HG03575 (cell line): ENCODE measurements around the gene C16orf54.
"Not testable (repeated sequence)": the region's sequence is repeated elsewhere in the genome, so short reads cannot be mapped to it uniquely, and the experiment has no call there.

Experiments
- ATAC-seq: cut with Tn5 transposase; IDR thresholded peaks from one replicate; pipeline ENCODE4 v1.9.1; 2021; ENCODE audit not compliant: unreplicated experiment, insufficient number of reproducible peaks, low FRiP score; ENCODE audit errors: extremely low read depth

Gene C16orf54, protein sequence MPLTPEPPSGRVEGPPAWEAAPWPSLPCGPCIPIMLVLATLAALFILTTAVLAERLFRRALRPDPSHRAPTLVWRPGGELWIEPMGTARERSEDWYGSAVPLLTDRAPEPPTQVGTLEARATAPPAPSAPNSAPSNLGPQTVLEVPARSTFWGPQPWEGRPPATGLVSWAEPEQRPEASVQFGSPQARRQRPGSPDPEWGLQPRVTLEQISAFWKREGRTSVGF

DNA sequence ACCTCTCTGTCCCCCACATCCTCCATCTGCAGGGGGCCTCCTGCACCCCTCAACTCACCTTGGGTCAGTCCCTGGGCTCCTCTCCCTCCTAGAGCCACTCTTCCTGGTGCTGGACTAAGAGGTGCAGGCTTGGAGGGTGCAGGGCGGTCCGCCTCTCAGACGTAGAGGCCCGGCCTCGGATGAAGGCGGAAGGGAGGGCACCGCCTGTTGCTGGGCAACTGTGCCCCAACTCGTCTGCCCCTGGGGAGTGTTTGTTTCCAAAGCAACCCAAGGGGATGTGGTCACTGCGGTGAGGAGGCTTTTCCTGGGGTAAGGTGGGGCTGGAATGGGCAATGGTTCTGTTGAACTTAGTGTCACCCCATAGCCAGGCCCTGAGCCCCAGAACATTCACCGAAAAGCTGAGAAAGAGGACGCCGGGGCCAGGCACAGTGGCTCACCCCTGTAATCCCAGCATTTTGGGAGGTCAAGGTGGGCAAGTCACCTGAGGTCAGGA, at the start of gene C16orf54:
Gene C16orf54, minus strand, starts transcription at position 138 of the 493 bp plus-strand sequence. CDS start 1,039 bp downstream, outside the sequence.
- ATAC-seq = no peak

DNA sequence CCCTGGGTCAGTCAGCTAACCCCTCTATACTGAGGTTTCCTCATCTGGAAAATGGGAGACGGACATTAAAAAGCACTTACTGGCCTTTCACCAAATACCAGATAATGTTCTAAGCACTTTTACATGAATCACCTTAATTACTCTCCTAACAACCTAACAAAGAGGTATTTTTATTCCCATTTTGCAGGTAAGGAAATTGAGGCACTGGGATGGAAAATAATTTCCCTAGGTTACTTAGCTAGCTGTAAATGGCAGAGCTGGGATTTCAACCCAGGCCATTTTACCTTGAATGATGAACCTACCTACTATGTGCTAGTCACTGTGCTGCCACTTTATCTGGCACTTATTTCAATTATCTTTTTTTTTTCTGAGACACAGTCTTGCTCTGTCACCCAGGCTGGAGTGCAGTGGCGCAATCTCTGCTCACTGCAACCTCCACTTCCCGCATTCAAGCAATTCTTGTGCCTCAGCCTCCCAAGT, 48.5 kb upstream of the C16orf54 start:
- ATAC-seq = no peak

DNA sequence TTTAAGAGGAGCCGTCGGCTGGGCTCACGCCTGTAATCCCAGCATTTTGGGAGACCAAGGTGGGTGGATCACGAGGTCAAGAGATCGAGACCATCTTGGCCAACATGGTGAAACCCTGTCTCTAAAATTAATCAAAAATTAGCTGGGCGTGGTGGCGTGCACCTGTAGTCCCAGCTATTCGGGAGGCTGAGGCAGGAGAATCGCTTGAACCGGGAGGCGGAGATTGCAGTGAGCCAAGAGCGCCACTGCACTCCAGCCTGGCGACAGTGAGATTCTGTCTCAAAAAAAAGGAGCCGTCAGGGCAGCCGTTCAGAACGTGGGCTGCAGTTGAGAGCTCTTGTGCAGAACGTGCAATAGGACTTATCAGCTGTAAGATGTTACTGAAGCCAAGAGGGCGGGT, 47.4 kb upstream of the C16orf54 start:
- not testable (repeated sequence) for ATAC-seq

DNA sequence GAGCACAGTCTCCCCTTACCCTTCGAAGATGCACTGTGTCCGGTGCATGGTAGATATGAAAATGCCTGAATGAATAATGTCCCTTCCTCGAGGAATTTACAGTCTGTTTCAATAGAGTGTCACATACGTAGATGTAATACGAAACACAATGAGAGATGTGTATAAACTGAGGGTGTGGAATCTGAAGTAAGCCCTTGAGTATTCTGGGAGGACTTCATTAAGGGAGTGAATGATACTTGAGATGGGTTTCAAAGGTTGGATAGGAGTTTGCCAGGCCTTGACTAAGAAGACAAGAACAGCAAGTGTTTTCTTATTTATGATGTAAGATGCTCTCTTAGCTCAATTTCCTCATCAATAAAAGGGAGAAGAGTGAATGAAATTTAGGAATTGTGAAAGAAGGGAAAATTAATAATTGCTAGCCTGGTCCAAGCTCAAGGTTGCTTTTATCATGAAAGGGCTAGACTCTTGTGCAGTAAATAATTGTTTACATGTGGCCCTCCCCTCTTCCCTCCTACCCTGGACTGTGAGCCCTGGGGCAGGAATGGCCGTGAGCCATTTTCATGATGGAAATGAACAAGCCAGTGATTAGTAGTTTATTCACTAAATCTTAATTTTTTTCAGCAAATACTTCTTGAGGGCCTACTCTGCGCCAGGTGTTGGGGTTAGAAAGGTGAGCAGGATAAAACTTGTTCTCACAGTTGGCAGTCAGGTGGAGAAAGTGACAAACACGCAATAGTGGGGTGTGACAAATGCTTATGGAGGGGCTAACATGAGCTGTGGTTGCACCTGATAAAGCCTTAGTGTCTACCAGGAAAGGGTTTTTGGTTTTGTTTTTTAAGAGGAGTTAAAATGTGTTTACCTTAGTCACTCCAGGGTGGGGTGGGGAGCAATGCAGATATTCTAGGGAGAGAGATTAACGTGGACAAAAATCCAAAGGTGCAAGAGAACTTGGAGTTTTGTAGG, 46.3 kb upstream of the C16orf54 start:
- no peak for ATAC-seq

DNA sequence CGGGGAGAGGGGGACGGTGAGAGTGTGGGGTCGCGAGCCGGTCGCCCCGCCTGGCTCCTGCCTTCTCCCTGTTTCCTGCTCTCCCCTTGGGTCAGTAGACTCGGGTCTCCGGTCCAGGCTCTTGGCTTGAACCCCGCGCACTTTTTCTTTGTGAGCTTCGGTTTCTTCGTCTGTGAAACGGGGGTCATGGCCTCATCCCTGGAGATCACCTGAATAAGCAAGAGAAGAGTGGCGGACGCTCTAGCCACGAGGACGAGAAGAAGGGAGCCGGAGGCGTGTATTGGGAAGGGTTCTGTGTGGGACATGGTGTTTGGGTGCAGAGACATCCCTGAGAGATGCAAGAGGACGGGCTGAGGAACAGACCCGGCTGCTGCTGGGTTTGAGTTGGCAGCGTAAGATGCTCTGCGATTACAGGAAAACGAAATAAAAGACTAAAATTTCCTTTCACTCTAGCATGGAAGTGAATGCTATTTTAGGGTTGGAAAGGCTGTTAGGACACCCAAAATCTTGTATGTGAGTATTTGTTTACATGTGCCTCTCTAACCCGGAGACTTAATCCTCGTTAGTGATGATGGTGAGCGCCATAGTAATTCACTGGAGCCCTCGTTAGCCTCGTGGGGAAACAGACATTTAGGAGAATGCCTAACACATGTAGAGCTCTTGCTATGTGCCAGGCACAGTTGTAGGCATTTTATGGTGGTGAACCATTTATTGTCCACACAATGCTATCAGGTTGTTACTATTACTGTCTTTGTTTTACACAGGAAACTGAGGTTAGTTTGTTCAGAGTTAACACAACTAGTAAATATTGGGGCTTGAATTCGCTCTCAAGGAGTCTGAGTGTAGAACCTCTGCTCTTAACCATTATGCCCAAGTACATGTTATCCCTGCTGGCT, 45.4 kb upstream of the C16orf54 start:
- ATAC-seq = no peak

DNA sequence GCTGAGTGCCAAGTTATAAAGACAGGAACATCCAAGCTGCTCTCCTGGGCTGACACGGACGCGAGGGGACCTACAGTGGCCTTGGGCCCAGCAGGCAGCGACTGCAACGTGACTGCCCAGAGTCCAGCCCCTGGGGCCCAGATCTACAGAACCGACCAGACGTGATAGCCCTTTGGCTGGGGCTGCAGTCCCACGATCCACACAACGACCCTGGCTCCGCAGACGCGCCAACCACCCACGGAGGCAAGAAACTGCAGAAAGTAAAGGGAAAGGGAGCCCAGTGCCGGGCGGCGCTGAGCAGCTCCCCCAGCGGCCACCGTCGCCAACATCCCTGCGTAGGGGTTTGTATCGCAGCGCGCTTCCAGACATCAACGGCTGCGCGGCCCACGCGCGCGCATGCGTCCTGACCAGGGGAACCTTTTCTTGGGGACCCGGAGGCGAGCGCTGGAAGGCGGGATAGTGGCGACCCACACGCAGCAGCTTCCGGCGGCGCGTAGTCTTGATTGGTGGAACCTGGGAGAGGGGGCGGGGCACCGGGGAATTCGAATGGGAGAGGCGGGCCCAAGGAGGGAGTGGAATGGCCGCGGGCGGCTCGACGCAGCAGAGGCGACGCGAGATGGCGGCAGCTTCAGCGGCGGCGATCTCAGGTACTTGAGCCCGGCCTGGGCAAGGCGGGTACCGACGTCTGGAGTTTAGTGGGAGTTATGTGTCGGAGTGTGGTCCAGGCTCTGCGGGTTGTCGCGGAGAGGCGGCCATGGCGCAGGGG, 44.6 kb upstream of the C16orf54 start, which contains the start of gene KIF22:
Gene KIF22, plus strand, starts transcription at position 569 of the 766 bp plus-strand sequence. Its CDS starts 9 bp downstream, at position 578.
- ATAC-seq = peak; percentile 41

DNA sequence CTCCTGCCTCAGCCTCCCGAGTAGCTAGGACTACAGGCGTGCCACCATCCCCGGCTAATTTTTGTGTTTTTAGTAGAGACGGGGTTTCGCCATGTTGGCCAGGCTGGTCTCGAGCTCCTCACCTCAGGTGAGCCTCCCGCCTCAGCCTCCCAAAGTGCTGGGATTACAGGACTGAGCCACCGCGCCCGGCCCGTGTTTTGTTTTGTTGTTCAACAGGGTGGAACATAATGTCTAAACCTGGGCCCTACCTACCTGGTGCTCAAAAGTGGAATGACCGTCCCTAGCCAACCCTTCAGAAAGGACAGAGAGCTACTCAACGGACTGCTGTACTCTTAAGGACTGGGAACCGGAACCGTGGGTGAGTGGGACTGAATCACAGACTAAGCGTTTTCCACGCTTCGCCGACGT, 44.0 kb upstream of the C16orf54 start:
- no peak for ATAC-seq

DNA sequence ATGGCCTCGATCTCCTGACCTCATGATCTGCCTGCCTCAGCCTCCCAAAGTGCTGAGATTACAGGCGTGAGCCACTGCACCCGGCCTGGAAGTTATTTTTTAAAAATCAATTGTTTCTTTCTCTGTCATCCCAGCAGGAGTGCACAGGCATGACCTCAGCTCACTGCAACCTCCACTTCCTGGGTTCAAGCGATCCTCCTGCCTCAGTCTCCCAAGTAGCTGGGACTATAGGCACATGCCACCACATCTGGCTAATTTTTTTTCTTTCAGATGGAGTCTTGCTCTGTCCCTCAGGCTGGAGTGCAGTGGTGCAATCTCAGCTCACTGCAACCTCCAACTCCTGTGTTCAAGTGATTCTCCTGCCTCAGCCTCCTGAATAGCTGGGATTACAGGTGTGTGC, 41.4 kb upstream of the C16orf54 start:
- ATAC-seq = not testable (repeated sequence)

DNA sequence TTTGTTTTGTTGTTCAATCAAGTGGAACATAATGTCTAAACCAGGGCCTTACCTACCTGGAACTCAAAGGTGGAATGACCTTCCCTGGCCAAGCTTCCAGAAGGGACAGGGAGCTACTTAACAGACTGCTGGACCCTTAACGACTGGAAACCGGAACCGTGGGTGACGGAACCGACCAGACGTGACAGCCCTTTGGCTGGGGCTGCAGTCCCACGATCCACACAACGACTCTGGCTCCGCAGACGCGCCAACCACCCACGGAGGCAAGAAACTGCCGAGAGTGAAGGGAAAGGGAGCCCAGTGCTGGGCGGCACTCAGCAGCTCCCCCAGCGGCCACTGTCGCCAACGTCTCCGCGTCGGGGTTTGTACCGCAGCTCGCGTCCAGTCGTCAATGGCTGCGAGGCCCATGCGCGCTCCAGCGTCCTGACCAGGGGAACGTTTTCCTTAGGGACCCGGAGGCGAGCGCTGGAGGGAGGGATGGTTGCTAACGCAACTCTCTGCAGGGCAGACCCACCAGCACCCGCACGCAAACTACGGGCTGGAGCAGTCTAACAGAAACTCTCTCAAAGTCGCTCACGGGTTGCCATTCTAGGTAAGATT, 39.2 kb upstream of the C16orf54 start:
- no peak for ATAC-seq

DNA sequence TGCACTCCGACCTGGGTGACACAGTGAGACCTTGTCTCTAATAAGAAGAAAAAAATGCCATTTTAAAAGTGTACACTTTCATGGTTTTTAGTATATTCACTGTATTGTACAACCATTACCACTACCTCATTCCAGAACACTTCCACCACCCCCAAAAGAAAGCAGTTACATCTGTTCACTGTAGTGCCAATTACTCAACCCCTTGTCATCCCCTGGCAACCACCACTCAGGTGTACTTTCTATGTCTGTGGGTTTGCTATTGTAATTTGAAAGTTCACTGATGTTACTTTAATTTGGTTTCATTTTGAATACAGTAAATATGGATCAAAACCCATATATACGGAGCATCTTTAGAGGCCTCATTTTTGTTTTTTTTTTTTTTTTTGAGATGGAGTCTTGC, 38.4 kb upstream of the C16orf54 start:
- no peak for ATAC-seq

DNA sequence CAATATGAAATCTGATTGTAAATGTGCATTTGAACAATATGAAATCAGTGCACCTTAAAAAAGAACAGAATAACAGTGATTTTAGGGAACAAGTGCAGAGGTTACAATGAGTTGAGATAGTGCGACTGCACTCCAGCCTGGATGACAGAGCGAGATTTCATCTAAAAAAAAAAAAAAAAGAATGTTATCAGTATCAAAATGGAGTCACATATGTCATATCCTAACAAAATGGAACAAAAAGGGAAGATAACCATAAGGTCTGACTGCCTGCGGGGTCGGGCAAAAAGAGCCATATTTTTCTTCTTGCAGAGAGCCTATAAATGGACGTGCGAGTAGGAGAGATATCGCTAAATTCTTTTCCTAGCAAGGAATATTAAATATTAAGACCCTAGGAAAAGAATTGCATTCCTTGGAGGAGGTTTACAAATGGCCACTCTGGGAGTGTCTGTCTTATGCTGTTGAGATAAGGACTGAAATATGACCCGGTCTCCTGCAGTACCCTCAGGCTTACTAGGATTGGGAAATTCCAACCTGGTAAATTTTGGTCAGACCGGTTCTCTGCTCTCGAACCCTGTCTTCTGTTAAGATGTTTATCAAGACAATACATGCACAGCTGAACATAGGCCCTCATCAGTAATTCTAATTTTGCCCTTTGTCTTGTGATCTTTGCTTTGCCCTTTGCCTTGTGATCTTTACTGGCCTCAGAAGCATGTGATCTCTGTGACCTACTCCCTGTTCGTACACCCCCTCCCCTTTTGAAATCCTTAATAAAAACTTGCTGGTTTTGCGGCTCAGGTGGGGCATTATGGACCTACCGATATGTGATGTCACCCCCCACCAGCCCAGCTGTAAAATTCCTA, 37.5 kb upstream of the C16orf54 start:
- ATAC-seq = not testable (repeated sequence)

DNA sequence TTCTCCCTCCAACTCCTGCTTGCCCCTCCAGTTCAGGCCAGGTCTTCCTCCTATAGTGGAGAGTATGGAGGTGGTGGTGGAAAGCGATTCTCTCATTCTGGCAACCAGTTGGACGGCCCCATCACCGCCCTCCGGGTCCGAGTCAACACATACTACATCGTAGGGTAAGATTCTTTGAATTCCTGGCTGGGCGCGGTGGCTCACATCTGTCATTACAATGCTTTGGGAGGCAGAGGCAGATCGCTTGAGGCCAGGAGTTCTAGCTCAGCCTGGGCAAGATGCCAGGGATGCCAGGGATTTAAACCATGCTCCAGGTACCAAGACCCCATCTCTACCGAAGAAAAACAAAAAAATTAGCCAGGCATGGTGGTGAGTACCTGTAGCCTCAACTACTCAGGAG, 33.7 kb upstream of the C16orf54 start:
- no peak for ATAC-seq

DNA sequence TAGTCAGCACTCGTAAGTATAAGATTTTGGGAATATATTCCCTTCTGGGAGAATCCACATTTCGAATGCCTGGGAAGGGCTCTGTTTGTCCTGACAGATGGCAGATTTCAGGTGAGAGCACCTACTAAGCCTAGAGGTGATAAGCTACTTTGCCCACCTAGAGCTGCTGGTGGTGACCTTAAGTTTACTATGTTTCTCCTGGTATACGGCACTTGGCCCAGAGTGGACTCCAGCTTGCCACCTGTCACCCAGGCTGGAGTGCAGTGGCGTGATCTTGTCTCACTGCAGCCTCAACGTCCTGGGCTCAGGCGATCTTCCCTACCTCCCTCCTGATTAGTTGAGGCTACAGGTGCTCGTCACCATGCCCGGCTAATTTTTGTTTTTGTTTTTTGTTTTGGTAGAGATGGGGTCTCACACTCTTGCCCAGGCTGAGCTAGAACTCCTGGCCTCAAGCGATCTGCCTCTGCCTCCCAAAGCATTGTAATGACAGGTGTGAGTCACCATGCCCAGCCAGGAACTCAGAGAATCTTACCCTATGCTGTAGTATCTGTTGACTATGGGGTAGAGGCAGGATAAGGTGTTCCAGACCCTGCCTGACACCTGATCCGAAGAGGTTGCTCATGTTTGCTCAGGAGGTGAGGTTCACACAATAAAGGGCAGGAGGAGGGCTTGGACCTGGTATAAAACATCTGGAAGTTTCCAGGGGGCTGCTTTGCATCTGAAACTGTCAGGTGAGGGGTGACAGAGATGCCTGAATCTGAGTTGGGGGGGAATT, 32.0 kb upstream of the C16orf54 start, which contains the start of gene ZG16:
Gene ZG16, plus strand, starts transcription at position 681 of the 775 bp plus-strand sequence. CDS start 1,011 bp downstream, outside the sequence.
- ATAC-seq = no peak

DNA sequence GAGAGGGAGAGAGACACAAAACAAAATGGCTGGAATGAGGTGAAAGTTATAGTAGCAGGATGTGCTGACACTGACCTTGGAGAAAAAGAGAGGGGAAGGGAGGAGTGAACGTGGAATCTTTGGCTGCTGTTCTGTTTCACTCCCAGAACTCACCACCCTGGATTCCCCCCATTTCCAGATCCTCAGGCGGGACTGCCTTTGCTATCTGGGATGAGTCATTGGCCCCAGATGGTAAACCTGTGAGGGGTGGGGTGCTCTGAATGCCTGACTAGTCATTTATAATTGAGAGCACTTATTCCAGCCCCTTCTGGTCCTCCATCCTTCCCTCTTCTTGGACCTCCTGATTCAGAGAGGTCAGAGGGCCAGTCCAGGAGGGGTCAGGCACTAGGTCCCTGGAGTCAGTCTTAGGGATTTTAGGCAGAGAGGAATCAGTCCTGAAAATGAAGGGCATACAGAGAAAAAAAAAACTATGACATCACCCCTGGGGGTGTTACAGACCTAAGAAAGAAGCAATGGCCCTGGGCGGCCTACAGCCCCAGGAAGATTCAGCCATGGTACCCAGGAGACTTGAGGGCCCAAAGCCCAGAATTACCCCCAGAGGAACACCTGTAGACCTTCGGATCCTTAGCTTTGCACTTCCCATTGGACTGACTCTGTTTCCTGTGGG, 30.1 kb upstream of the C16orf54 start:
- ATAC-seq = no peak

DNA sequence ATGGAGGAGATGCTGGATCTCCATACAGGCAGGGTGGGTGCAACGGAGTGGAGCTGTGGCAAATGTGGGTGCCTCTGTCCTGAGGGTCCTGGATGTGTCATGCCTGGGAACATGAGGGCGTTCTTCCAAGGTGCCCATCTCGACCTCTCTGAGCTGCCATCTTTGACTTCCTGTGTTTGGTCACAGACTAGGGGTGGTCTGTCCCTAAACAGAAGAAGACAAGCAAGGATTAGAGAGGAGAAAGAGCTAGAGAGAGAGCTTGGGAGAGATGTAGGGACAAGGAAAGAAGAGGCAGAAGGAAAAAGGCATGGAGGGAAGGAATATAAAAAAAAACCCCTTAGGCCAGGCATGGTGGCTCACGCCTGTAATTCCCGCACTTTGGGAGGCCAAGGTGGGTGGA, 28.9 kb upstream of the C16orf54 start:
- ATAC-seq = no peak

DNA sequence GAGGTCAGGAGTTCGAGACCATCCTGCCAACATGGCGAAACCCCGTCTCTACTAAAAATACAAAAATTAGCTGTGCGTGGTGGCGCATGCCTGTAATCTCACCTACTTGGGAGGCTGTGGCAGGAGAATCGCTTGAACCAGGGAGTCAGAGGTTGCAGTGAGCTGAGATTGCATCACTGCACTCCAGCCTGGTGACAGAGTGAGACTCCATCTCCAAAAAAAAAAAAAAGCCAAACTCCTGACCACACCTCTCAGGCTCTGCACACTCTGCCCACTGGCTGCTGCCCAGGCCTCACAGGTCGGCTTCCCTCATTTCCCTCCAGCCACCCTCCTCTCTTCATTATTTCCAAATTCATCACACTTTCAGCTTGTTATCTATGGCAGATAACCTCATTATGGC, 26.5 kb upstream of the C16orf54 start:
- ATAC-seq = not testable (repeated sequence)
